Heart left ventricle (tissue), 16 donors: ENCODE measurements around the gene SUMF2. TPM values are rescaled to one million over a fixed set of nuclear protein-coding genes. Genes with fewer than 3 reads are reported as not detected.

ENCODE experiments used
- ATAC-seq, 4 donors: fragments of 200-7000 bp; cut with Tn5 transposase; one replicate each; pipeline ENCODE4 v1.9.1; 2020 to 2022; ENCODE audit warnings: moderate library complexity in 4 of 4, mild to moderate bottlenecking in 3 of 4, moderate number of reproducible peaks in 1 of 4
- DNase-seq, 5 donors: peaks; one replicate each; pipeline ENCODE4 v3.0.0-alpha.2; 2020
- H3K27ac ChIP-seq, 12 donors: fragments of 200-600 bp; sonication (generic) in 4 of 12; one replicate each; pipeline versions ENCODE4 v1.5.0 to v1.8.0; 2016 to 2022; ENCODE audit warnings: mild to moderate bottlenecking in 2 of 12
- H3K27me3 ChIP-seq, 9 donors: fragments of 200-600 bp; sonication (generic) in 2 of 9; one replicate each; pipeline versions ENCODE4 v1.5.1 to v1.8.0; 2016 to 2022; ENCODE audit warnings: mild to moderate bottlenecking in 3 of 9
- H3K36me3 ChIP-seq, 9 donors: fragments of 200-600 bp; sonication (generic) in 2 of 9; one replicate each; pipeline versions ENCODE4 v1.5.0 to v1.8.0; 2018 to 2022; ENCODE audit warnings: mild to moderate bottlenecking in 2 of 9
- H3K4me1 ChIP-seq, 12 donors: fragments of 200-600 bp; sonication (generic) in 4 of 12; one replicate each; pipeline versions ENCODE4 v1.5.0 to v1.8.0; 2016 to 2022; ENCODE audit warnings: mild to moderate bottlenecking in 3 of 12
- H3K4me3 ChIP-seq, 12 donors: fragments of 200-600 bp; sonication (generic) in 4 of 12; one replicate each; pipeline versions ENCODE4 v1.5.0 to v1.8.0; 2017 to 2022; ENCODE audit warnings: mild to moderate bottlenecking in 9 of 12, moderate library complexity in 4 of 12
- H3K9me3 ChIP-seq, 12 donors: fragments of 200-600 bp; sonication (generic) in 4 of 12; one replicate each; pipeline versions ENCODE4 v1.5.0 to v1.8.0; 2016 to 2022; ENCODE audit warnings: mild to moderate bottlenecking in 1 of 12
- POLR2A ChIP-seq, 2 donors: fragments of 450-650 bp; IDR thresholded peaks; one replicate each; pipeline ENCODE4 v1.6.1; 2017; ENCODE audit warnings: antibody characterized with exemption in 2 of 2, mild to moderate bottlenecking in 2 of 2, moderate library complexity in 2 of 2
- WGBS, 4 donors: extraction: QIAGEN DNeasy Blood & Tissue Kit in 2 of 4; methylation state at CpG; one replicate each; pipeline versions ENCODE4 v1.1.5 to v1.1.7; 2013 to 2018; 5-methylcytosine and 5-hydroxymethylcytosine counted together
- intact Hi-C, 10 donors: fragments of 100-400 bp; cut with DNase I; formaldehyde crosslinking; loops; one replicate each; pipeline versions ENCODE4 v1.11.1 to v1.14.2; 2022
- polyA plus RNA-seq, 2 donors: library from polyadenylated mRNA; stranded (reverse); fragments of 200-250 nt; gene quantifications; one replicate each; pipeline ENCODE4 v1.2.3, GENCODE V29; 2013
- total RNA-seq, 9 donors: library from RNA; depleted of rRNA in 2 of 9; stranded (reverse); fragments of >200 nt in 2 of 9; fragmentation: NEBNext Ultra II Directional in 3 of 9; extraction: Animal tissue kit (Norgen Biotek cat#: 25700) in 3 of 9; gene quantifications; one replicate each; pipeline versions ENCODE4 v1.1.0 to v1.2.4, GENCODE V29; 2016 to 2023
- TF ChIP-seq, protein P1 (sequence below), 12 donors: fragments of 200-600 bp; sonication (generic) in 4 of 12; IDR thresholded peaks; one replicate each; pipeline versions ENCODE4 v1.5.0 to v1.8.0; 2018 to 2022; ENCODE audit warnings: antibody characterized with exemption in 12 of 12, mild to moderate bottlenecking in 5 of 12
- donor health status: ischemic (EF 13 %, LVEDD 7.1; RV severe dilation, severe dysfunction).
- donor health status: healthy with polysubstance abuse.
- donor health status: DM: no; HTN: yes; CAD: no.
- donor health status: DM: no; HTN: no; CAD: no.
- donor health status: ischemic (EF 25% LVEDD 6.9; RV normal size, moderate dysfunction).
- donor health status: ischemic (EF 25% LVEDD 5.7; RV mildly dilated, moderate dysfunction).
- donor health status: healthy.
- donor health status: DM: yes; HTN: yes; CAD: no.
- donor health status: ischemic (EF 35%, LVEDD 5.7; RV mildly dilated, moderate dysfunction).
- donor health status: nonischemic (EF 11% LVEDD 7.7; RV severe dilation, severe dysfunction).
- donor health status: DM: yes; HTN: yes; CAD: no.
- donor health status: PGD.
- donor health status: ischemic (EF 29% LVEDD 5.4; RV normal size, mild dysfunction).
- donor health status: nonischemic (EF 23%, LVEDD 6.1; RV moderate dilation, normal function).

The SUMF2 gene
- total and polyA plus RNA-seq, 11 donors = 23.1 to 61.5 (median 34.5) TPM

DNA sequence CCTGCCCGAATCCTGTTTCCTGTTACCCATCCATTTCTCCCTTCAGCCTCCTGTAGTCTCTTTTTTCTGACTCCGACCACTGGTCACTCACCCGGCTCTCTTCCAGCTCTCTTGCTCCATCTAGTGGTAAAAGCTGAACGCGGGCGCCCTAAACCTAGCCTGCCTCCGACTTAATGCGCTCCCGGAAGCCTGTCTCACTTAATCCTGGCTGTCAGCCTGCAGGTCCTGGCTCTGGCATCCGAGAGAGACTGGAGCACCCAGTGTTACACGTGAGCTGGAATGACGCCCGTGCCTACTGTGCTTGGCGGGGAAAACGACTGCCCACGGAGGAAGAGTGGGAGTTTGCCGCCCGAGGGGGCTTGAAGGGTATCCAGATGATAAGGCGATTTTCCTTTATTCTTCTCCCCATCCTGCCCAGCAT, 10.3 kb downstream of the SUMF2 start:
- H3K9me3 ChIP-seq = no peaks in the 10 kb centered on the region
- 9 to 14% (median 12%) methylated on average over 19 of the region's 19 CpGs for WGBS, 4 donors
- ATAC-seq = peak; percentile 90 to 95 (median 94)
- TF ChIP-seq, protein P1, sequence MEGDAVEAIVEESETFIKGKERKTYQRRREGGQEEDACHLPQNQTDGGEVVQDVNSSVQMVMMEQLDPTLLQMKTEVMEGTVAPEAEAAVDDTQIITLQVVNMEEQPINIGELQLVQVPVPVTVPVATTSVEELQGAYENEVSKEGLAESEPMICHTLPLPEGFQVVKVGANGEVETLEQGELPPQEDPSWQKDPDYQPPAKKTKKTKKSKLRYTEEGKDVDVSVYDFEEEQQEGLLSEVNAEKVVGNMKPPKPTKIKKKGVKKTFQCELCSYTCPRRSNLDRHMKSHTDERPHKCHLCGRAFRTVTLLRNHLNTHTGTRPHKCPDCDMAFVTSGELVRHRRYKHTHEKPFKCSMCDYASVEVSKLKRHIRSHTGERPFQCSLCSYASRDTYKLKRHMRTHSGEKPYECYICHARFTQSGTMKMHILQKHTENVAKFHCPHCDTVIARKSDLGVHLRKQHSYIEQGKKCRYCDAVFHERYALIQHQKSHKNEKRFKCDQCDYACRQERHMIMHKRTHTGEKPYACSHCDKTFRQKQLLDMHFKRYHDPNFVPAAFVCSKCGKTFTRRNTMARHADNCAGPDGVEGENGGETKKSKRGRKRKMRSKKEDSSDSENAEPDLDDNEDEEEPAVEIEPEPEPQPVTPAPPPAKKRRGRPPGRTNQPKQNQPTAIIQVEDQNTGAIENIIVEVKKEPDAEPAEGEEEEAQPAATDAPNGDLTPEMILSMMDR (IDR thresholded peaks at IDR 0.05) = peak; percentile 80 to 96 (median 94)
- peak in 1 of 2 donors; percentile 36 for TF ChIP-seq POLR2A (IDR thresholded peaks at IDR 0.05)
- peaks cover 5 to 18% (median 14%) of the 10 kb centered on the region in 12 donors for H3K4me1 ChIP-seq
- H3K27ac ChIP-seq = peak overlapping the region in 4 of 12 donors; percentile 4 to 71 (median 51)
- intact Hi-C loops = loop anchor here (1.0 to 10.0 kb wide), 9 partner anchors 67 to 434 kb away; partner anchors contain the start of gene NIPSNAP2 (in 2 of the 10)
- DNase-seq = peak; percentile 84 to 94 (median 87)
- peaks cover 0 to 59% (median 45%) of the 10 kb centered on the region in 9 donors for H3K36me3 ChIP-seq
- no peak overlapping the region for H3K4me3 ChIP-seq
- no peaks in the 10 kb centered on the region for H3K27me3 ChIP-seq

DNA sequence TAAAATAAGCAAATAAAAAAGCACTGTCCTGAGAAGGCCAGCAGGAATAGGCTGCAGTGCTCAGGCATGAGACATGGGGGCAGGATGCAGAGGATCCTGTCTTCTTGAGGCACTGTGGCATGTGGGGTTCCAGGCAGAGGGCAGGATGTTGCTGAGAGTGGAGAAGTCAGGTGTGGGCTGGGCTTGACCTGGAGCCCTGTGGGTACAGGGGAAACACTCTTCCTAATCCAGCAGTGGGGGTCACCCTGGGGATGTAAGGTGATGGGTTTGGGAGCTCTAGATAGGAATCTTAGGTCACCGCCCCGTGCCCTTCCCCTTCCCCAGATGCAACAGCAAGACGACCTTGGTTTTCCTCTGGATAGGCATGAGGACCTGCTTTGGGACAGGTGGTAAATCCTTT, 13.6 kb downstream of the SUMF2 start:
- ATAC-seq = no peak
- peaks cover 0 to 34% (median 27%) of the 10 kb centered on the region in 9 donors for H3K36me3 ChIP-seq
- H3K4me1 ChIP-seq = peaks cover 8 to 38% (median 29%) of the 10 kb centered on the region in 12 donors
- H3K27ac ChIP-seq = peak overlapping the region in 3 of 12 donors; percentile 23 to 88 (median 83)
- 80 to 98% (median 92%) methylated on average over 1 to 3 of the region's 3 CpGs for WGBS, 4 donors
- no peaks in the 10 kb centered on the region for H3K27me3 ChIP-seq
- DNase-seq = no peak
- intact Hi-C loops = loop anchor here in 6 of 10 donors (2.0 to 10.0 kb wide), 5 partner anchors 15 to 435 kb away; partner anchors contain the start of genes NIPSNAP2 (in 2 of the 6) and PHKG1 (in 1 of the 6)
- no peak for TF ChIP-seq POLR2A (IDR thresholded peaks at IDR 0.05)
- TF ChIP-seq, protein P1 (IDR thresholded peaks at IDR 0.05) = no peak
- H3K4me3 ChIP-seq = no peak overlapping the region
- H3K9me3 ChIP-seq = no peaks in the 10 kb centered on the region

DNA sequence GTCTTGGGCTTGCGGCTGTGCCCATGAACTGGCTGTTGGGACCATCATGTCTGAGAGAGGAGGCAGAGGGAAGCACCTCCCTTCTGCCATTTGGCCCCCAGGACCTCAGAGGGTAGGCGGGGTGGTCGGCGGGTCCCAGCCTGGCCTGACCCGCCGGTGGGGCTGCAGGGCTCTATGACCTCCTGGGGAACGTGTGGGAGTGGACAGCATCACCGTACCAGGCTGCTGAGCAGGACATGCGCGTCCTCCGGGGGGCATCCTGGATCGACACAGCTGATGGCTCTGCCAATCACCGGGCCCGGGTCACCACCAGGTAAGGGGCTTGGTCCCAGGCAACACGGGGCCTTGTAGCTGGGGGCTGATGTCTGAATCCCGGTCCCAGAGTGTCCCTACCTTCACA, 14.1 kb downstream of the SUMF2 start:
- ATAC-seq = no peak
- WGBS, 4 donors = 93 to 94% (median 93%) methylated on average over 14 to 16 of the region's 16 CpGs

More for the DNA sequence above, 14.1 kb downstream of the SUMF2 start:
- DNase-seq = no peak
- intact Hi-C loops = loop anchor here in 6 of 10 donors (2.0 to 10.0 kb wide), 5 partner anchors 15 to 436 kb away; partner anchors contain the start of genes NIPSNAP2 (in 2 of the 6) and PHKG1 (in 1 of the 6)
- Histone ChIP-seq H3K4me3 (no peak overlapping the region), H3K9me3 (no peaks in the 10 kb centered on the region), H3K27ac (peak overlapping the region in 10 of 12 donors; percentile 77 to 96 (median 87)), H3K4me1 (peaks cover 8 to 42% (median 33%) of the 10 kb centered on the region in 12 donors), H3K36me3 (peaks cover 0 to 29% (median 22%) of the 10 kb centered on the region in 9 donors), H3K27me3 (no peaks in the 10 kb centered on the region)
- TF ChIP-seq POLR2A (IDR thresholded peaks at IDR 0.05) = no peak
- TF ChIP-seq, protein P1 (IDR thresholded peaks at IDR 0.05) = no peak
